GM21423 (cell line): ENCODE measurements around the gene ANO7.

Experiments
- ATAC-seq: cut with Tn5 transposase; IDR thresholded peaks from one replicate; pipeline ENCODE4 v1.9.1; 2021; ENCODE audit warnings: mild to moderate bottlenecking, moderate library complexity; ENCODE audit not compliant: unreplicated experiment

Gene ANO7

DNA sequence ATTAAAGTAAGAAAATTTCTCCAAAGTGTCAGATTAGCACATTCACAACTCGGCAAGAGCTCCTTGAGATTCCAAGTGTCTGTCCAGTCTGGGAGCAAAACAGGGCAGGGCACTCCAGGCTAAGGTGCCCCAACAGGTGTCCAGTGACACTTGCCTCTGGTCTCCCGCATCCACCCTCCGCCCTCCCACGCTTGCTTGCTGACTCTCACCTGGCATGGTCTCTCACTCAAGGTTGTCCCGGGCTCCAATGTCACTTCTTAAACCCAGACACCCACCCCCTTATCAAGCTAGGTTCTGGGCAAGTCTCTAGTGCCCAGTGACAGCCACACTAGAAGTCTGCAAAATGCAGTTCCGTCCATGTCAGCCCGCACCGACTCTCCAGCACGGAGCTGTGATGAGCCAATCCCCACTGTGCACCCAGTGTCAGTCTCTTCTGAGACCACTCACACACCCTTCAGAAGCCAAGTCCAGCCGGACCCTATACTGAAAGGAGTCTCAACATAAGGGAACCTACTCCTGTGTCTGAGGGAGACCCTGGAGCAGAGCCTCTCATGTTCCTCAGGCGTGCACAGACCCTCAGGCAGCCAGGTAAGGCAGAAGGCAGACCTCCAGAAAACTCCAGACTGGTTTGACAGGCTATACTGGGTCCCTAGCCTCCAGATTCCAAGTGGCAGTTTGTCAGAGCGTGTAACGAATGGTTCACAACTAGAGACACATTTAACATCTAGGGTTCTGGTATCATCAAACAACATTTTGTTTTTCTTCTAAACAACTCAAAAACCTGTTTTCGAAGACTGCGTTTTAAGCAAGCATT is 81.4 kb downstream of the ANO7 start:
- no peak for ATAC-seq

DNA sequence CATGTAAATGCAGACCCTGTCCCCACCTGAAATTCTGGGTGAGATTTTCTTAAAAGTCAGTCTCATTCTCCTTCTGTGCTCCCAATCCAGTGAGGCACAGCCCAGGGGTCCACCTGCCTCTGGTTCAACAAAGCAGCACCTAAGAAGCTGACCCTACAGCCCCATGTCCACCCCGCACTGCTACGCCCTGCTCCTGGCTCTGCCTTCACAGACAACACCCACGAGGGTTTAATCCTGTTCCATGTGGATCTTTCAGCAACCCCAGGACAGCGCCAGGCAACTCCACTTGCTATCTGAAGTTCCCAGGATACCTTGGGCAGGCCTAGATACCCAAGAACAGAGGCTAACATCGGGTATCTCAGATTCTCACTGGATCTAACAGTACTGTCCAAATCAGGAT is 82.1 kb downstream of the ANO7 start:
- no peak for ATAC-seq

- ATAC-seq, result peak; percentile 46
Observed at GRCh38 chr2:241271706-241272302, 83.3 kb downstream of the ANO7 start.

- peak; percentile 54 for ATAC-seq
Observed at GRCh38 chr2:241272303-241273209, 84.1 kb downstream of the ANO7 start.

DNA sequence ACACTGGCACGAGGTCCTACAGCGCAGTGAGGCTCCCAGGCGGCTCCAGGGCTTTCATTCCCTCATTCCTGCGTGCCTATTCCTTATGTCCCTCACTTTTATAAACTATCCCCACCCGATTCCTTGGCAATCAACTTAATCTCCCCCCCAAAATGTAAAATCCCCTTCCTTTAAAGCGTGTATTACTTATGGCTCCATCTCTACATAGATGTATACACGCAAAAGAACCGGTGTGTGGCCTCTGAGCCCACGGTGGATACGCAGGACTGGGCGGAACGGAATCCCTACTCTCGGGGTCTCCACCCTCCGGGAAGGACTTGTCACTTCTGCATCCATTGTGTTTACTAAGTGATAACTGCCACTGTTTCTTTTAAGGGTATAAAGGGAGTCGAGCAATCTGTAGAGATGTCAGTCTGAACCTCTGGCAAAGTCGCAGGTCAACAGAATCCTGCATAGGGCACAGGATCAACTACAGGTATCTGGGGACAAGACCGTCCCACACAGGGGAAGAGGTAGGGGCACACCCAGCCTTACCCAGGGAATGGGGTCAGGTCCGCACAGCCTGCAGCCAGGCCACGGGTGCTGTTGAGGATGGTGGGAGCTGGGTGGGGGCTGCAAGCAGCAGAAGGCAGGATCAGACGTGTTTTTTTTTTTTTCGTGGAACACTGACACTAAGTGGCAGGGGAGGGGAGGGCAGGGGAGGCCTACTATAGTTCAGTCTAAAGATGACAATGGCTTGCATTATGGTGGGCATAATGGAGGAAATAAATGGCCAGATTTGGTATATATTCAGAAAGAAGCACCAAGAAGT is 84.9 kb downstream of the ANO7 start:
- no peak for ATAC-seq

- ATAC-seq, result no peak
Observed at GRCh38 chr2:241274127-241274526, 85.7 kb downstream of the ANO7 start.
